GM12878 (cell line): ENCODE measurements around the gene ABCC1.

ENCODE experiments used
- ATF7 ChIP-seq: fragments of 450-650 bp; IDR thresholded peaks from 2 replicates; pipeline ENCODE4 v1.6.1; 2016; ENCODE audit warnings: low read depth, mild to moderate bottlenecking
- CEBPB ChIP-seq, 2 experiments: fragments of 150-350 bp in 1 of 2; IDR thresholded peaks; 2 replicates each; pipeline ENCODE4 v1.6.1; 2012 to 2014; ENCODE audit warnings: low read depth in 2 of 2, low read length in 2 of 2, borderline replicate concordance in 1 of 2, inconsistent platforms in 1 of 2
- NR2C2 ChIP-seq: IDR thresholded peaks from 2 replicates; pipeline ENCODE4 v1.6.1; 2011; ENCODE audit warnings: borderline replicate concordance, low read depth; ENCODE audit not compliant: control insufficient read depth, insufficient read length
- POLR2AphosphoS5 ChIP-seq: IDR thresholded peaks from 2 replicates; pipeline ENCODE4 v1.6.1; 2011; ENCODE audit warnings: mild to moderate bottlenecking, low read length, inconsistent platforms
- RELA ChIP-seq: fragments of 450-650 bp; IDR thresholded peaks from 2 replicates; pipeline ENCODE4 v1.8.0; 2014; ENCODE audit warnings: borderline replicate concordance; ENCODE audit not compliant: partially characterized antibody
- TF ChIP-seq, protein P1 (sequence below), 3 experiments: IDR thresholded peaks in 2 of 3; conservative IDR thresholded peaks in 1 of 3; 2 replicates each; pipeline ENCODE4 v1.5.1; 2011; ENCODE audit warnings: low read depth in 3 of 3, low read length in 3 of 3, mild to moderate bottlenecking in 3 of 3, control low read depth in 2 of 3, moderate library complexity in 2 of 3, inconsistent platforms in 1 of 3, mixed read lengths in 1 of 3; ENCODE audit not compliant: control insufficient read depth in 2 of 3, insufficient read depth in 1 of 3; ENCODE audit errors: extremely low read depth in 1 of 3
- TF ChIP-seq, protein P2 (sequence below): fragments of 450-650 bp; IDR thresholded peaks from 2 replicates; pipeline ENCODE4 v1.6.1; 2017; ENCODE audit warnings: mild to moderate bottlenecking
- TF ChIP-seq, protein P3 (sequence below): fragments of 450-650 bp; formaldehyde crosslinking; IDR thresholded peaks from 2 replicates; pipeline ENCODE4 v1.5.0; 2022; ENCODE audit warnings: mild to moderate bottlenecking, missing genetic modification characterization

DNA sequence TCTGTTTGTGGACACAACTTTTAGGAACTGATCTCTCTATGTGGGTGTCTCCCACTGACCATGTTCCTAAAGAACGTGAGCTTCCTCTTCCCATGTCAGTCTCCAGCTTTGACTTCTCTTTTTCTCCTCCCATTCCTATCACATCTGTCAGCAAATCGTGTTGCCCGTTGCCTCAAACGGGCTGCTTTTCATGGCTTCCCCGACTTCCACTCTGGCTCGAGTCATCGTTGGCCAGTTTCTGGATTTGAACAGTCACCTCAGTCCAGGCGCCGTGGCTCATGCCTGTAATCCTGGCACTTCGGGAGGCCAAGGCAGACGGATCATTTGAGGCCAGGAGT lies 5.4 kb downstream of the ABCC1 start:
- TF ChIP-seq, protein P1, sequence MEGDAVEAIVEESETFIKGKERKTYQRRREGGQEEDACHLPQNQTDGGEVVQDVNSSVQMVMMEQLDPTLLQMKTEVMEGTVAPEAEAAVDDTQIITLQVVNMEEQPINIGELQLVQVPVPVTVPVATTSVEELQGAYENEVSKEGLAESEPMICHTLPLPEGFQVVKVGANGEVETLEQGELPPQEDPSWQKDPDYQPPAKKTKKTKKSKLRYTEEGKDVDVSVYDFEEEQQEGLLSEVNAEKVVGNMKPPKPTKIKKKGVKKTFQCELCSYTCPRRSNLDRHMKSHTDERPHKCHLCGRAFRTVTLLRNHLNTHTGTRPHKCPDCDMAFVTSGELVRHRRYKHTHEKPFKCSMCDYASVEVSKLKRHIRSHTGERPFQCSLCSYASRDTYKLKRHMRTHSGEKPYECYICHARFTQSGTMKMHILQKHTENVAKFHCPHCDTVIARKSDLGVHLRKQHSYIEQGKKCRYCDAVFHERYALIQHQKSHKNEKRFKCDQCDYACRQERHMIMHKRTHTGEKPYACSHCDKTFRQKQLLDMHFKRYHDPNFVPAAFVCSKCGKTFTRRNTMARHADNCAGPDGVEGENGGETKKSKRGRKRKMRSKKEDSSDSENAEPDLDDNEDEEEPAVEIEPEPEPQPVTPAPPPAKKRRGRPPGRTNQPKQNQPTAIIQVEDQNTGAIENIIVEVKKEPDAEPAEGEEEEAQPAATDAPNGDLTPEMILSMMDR (IDR thresholded peaks at IDR 0.05 in 2 of 3, conservative IDR thresholded peaks at IDR 0.05 in 1 of 3; ENCODE audit: control insufficient read depth in 2 of 3, extremely low read depth in 1 of 3, insufficient read depth in 1 of 3, low read depth in 3 of 3, low read length in 3 of 3): no peak
- TF ChIP-seq RELA: no peak
- TF ChIP-seq, protein P2, sequence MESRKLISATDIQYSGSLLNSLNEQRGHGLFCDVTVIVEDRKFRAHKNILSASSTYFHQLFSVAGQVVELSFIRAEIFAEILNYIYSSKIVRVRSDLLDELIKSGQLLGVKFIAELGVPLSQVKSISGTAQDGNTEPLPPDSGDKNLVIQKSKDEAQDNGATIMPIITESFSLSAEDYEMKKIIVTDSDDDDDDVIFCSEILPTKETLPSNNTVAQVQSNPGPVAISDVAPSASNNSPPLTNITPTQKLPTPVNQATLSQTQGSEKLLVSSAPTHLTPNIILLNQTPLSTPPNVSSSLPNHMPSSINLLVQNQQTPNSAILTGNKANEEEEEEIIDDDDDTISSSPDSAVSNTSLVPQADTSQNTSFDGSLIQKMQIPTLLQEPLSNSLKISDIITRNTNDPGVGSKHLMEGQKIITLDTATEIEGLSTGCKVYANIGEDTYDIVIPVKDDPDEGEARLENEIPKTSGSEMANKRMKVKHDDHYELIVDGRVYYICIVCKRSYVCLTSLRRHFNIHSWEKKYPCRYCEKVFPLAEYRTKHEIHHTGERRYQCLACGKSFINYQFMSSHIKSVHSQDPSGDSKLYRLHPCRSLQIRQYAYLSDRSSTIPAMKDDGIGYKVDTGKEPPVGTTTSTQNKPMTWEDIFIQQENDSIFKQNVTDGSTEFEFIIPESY: no peak
- no peak for TF ChIP-seq NR2C2
- no peak for TF ChIP-seq POLR2AphosphoS5
- TF ChIP-seq CEBPB (IDR thresholded peaks at IDR 0.05; ENCODE audit: borderline replicate concordance in 1 of 2, low read depth in 2 of 2, low read length in 2 of 2): no peak
- TF ChIP-seq, protein P3, sequence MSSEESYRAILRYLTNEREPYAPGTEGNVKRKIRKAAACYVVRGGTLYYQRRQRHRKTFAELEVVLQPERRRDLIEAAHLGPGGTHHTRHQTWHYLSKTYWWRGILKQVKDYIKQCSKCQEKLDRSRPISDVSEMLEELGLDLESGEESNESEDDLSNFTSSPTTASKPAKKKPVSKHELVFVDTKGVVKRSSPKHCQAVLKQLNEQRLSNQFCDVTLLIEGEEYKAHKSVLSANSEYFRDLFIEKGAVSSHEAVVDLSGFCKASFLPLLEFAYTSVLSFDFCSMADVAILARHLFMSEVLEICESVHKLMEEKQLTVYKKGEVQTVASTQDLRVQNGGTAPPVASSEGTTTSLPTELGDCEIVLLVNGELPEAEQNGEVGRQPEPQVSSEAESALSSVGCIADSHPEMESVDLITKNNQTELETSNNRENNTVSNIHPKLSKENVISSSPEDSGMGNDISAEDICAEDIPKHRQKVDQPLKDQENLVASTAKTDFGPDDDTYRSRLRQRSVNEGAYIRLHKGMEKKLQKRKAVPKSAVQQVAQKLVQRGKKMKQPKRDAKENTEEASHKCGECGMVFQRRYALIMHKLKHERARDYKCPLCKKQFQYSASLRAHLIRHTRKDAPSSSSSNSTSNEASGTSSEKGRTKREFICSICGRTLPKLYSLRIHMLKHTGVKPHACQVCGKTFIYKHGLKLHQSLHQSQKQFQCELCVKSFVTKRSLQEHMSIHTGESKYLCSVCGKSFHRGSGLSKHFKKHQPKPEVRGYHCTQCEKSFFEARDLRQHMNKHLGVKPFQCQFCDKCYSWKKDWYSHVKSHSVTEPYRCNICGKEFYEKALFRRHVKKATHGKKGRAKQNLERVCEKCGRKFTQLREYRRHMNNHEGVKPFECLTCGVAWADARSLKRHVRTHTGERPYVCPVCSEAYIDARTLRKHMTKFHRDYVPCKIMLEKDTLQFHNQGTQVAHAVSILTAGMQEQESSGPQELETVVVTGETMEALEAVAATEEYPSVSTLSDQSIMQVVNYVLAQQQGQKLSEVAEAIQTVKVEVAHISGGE (CRISPR knock-in tag): no peak
- no peak for TF ChIP-seq ATF7
